NB4 (cell line): ENCODE results near the gene DSTN.

Source experiments
- DNase-seq: peaks from one replicate; pipeline ENCODE4 v3.0.0; 2010; ENCODE audit warnings: low read depth
- H3K4me3 ChIP-seq: one replicate; pipeline ENCODE4 v1.5.1; 2011; ENCODE audit warnings: mild to moderate bottlenecking, low read depth, low read length, moderate library complexity
- MYC ChIP-seq: IDR thresholded peaks from 2 replicates; pipeline ENCODE4 v1.6.1; 2011; ENCODE audit warnings: low read depth, low read length
- POLR2A ChIP-seq: IDR thresholded peaks from 2 replicates; pipeline ENCODE4 v1.6.1; 2011; ENCODE audit warnings: mild to moderate bottlenecking; ENCODE audit not compliant: insufficient read length; ENCODE audit errors: extremely low read depth
- TF ChIP-seq, protein P1 (sequence below): IDR thresholded peaks from 2 replicates; pipeline ENCODE4 v1.6.1; 2011; ENCODE audit warnings: low read depth, low read length
- TF ChIP-seq, protein P2 (sequence below): IDR thresholded peaks from one replicate; pipeline ENCODE4 v1.5.1; 2012; ENCODE audit warnings: low read depth, low read length

DSTN gene

GRCh38 chr20:17584689-17585088 lies 14.8 kb downstream of the DSTN start:
- TF ChIP-seq MYC (no peak), POLR2A (no peak)
- TF ChIP-seq, protein P1, sequence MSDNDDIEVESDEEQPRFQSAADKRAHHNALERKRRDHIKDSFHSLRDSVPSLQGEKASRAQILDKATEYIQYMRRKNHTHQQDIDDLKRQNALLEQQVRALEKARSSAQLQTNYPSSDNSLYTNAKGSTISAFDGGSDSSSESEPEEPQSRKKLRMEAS: no peak
- TF ChIP-seq, protein P2, sequence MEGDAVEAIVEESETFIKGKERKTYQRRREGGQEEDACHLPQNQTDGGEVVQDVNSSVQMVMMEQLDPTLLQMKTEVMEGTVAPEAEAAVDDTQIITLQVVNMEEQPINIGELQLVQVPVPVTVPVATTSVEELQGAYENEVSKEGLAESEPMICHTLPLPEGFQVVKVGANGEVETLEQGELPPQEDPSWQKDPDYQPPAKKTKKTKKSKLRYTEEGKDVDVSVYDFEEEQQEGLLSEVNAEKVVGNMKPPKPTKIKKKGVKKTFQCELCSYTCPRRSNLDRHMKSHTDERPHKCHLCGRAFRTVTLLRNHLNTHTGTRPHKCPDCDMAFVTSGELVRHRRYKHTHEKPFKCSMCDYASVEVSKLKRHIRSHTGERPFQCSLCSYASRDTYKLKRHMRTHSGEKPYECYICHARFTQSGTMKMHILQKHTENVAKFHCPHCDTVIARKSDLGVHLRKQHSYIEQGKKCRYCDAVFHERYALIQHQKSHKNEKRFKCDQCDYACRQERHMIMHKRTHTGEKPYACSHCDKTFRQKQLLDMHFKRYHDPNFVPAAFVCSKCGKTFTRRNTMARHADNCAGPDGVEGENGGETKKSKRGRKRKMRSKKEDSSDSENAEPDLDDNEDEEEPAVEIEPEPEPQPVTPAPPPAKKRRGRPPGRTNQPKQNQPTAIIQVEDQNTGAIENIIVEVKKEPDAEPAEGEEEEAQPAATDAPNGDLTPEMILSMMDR: no peak
- no peak for DNase-seq
- H3K4me3 ChIP-seq: no peak overlapping the region

GRCh38 chr20:17586250-17586649 lies 16.4 kb downstream of the DSTN start:
- H3K4me3 ChIP-seq: no peak overlapping the region
- no peak for DNase-seq
- TF ChIP-seq, protein P1: no peak
- TF ChIP-seq, protein P2: no peak
- TF ChIP-seq POLR2A: no peak
- TF ChIP-seq MYC: no peak

DNA sequence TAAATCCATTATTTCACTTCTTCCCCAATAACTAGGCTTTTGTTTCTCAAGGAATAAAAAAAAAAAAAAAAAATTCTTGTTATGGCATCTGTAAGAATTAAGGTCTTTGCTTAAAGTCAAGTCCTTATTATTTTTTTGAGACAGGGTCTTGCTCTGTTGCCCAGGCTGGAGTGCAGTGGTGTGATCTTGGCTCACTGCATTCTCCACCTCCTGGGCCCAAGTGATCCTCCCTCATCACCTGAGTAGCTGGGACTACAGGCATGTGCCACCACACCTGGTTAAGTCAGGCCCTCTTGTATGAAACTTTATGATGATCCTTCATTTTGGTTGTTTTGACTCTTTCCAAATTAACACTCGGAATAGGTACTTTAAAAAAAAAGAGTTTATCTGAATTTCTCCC lies 17.3 kb downstream of the DSTN start:
- no peak for DNase-seq
- TF ChIP-seq MYC (no peak), POLR2A (no peak)
- TF ChIP-seq, protein P1: no peak
- TF ChIP-seq, protein P2: no peak
- no peak overlapping the region for H3K4me3 ChIP-seq

DNA sequence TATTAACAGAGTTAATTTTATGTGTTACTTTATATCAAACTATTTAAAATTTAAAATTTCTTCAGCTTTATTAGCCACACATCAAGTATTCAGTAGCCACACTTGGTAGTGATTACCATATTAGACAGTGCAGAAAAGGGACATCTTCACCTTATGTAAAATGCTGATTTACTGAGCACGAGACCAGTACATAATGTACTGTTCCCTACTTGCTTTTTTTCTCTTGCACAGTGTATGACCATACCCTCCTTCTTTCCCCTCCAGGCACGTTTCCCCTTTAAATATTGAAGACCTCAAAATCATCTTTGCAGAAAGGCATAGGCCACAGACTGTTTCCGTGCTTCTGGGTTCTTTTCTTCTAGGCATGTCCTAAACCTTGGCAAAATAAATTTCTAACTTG lies 17.9 kb downstream of the DSTN start:
- TF ChIP-seq POLR2A: no peak
- TF ChIP-seq, protein P1: no peak
- no peak for TF ChIP-seq MYC
- TF ChIP-seq, protein P2: no peak
- DNase-seq: no peak

DNA sequence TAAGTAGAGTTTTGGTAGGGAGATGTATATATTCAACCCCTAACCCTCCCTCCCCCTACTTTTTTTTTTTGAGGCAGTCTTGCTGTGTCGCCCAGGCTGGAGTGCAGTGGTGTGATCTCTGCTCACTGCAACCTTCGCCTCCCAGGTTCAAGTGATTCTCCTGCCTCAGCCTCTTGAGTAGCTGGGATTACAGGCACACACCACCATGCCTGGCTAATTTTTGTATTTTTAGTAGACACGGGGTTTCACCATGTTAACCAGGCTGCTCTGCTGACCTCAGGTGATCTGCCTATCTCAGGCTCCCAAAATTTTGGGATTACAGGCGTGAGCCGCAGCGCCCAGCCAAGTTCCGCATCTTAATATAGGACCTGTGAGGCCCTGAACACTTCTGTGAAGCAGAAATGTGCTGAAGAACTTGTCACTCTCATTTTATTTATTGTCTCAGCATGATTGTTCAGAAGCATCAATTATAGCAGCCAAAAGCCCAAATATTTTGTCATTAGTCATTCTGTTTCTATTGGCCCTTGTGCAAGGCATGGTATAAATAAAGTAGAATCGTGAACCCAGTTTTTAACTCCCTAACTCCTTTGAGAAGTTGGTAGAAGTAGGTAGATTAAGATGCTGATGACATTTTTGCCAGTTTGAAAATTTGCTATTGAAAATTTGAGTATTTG lies 19.4 kb downstream of the DSTN start:
- H3K4me3 ChIP-seq: no peak overlapping the region
- no peak for DNase-seq
- TF ChIP-seq MYC (no peak), POLR2A (no peak)
- TF ChIP-seq, protein P1: no peak
- TF ChIP-seq, protein P2: no peak

More for the DNA sequence above, 17.9 kb downstream of the DSTN start:
- no peak overlapping the region for H3K4me3 ChIP-seq
